GM18907 (cell line): ENCODE data around the gene BST2.
A peak's percentile ranks its signal among the peaks of the same experiment; 100 is the strongest.
"Not testable (repeated sequence)": the region's sequence is repeated elsewhere in the genome, so short reads cannot be mapped to it uniquely, and the experiment has no call there.

Experiments
- ATAC-seq: cut with Tn5 transposase; IDR thresholded peaks from one replicate; pipeline ENCODE4 v1.9.1; 2021; ENCODE audit warnings: mild to moderate bottlenecking, moderate library complexity; ENCODE audit not compliant: unreplicated experiment

The BST2 gene

DNA sequence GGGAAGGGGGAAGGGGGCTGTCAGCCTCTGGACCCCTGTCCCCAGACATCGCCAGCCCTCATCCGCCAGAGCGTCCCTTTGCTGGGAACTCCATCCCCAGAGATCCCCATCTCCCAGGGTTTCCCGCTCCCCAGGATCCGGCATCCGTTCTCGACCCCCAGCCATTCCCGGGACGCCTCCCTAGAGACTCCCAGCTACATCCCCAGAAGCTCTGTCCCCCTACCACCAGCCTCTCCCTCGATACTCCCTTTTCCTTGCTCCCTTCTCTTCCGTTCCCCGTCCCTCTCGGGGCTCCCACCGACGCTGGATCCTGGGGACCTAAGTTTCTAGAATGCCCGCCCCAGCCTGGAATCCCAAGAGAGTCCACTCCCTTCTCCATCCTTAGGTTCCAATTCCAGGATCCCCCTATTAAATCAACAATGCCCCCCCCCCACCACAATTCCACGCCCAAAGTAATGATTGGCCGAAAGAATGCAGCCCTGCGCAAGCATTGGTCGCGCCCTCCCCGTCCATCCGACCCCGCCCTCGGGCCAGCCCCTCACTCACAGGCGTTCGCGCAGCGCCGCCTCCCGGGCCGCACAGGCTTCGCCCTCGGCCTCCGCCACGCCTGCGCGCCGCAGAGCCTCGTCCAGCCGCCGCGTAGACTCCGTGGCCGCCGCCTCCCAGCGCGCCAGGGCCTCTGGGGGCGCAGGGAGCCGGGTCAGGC, 14.6 kb downstream of the BST2 start:
- peak; percentile 81 for ATAC-seq

DNA sequence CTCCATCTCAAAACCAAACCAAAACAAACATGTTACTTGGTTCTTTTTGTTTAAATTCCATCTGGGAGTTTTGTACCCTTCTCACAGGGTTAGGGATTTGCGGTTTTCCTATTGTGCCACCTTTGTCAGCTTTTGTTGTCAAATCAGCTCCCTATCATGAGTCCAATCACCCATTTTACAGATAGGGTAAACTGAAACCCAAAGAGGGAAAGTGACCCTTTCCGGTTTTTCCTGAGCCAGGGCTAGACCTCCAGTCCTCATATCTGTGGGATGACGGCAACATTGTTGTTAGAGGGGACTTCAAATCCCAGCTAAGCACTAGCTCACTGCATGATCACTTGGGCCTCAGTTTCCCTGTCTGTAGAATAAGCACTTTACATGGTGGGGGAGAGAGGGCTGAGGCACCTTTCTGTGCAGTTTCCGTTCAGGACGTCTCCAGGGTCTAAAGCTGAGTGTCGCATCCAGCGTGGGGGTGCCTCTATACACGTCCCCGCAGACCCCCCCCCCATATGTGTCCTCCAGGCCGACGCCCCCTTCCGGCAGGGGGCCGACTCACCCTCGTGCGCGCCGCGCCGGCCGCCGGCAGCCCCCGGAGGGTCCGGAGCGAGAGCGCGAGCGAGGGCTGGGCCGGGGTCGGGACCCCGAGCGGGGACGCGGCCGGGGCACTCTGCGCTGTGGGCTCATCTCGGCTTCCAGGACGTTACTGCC, 15.3 kb downstream of the BST2 start:
- no peak for ATAC-seq

DNA sequence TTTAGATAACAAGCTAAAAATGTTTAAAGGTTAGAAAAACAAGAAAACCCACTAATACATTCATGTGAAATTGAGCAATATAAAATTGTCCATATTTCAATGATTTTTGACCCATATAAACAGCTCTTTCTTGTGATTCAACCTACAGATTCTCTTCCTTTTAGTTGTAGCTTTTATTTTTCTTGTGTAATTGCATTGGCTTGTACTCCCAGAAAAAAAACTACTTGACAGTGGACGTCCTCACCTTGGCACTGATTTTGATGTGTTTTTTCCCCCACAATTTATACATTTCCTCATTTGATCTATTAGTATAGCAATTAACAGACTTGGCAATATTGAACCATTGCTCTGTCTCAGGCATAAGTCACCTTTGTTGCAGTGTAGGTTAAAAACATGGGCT, 16.1 kb downstream of the BST2 start:
- ATAC-seq = no peak

DNA sequence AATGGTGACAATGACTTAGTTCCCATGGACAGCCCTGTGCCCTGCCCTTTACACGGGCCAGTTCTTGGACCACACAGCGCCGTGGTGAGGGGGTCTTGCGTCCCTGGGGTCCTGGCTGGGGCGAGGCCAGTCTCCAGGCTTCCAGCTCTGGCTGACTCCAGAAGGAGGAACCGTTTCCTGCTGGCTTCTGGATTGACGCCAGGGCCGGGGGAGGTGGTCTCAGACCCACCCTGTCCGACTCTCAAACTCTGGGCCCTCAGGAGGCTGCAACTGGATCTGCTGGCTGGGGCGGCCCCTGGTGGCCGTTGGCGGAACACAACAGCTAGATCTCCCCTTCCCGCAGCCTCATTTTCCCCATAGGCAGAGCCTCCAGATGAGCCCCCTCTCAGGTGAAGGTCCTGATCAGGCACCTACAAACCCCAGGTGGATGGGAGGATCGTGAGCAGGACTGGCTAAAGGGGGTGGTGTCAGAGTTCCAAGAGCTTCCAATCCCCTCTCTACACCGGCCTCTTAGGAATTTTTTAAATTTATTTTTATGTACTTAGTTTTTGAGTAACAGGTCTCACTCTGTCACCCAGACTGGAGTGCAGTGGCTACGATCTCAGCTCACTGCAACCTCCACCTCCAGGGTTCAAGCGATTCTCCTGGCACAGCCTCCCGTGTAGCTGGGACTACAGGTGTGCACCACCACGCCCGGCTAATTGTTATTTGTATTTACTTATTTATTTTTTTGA, 19.4 kb downstream of the BST2 start:
- no peak for ATAC-seq

DNA sequence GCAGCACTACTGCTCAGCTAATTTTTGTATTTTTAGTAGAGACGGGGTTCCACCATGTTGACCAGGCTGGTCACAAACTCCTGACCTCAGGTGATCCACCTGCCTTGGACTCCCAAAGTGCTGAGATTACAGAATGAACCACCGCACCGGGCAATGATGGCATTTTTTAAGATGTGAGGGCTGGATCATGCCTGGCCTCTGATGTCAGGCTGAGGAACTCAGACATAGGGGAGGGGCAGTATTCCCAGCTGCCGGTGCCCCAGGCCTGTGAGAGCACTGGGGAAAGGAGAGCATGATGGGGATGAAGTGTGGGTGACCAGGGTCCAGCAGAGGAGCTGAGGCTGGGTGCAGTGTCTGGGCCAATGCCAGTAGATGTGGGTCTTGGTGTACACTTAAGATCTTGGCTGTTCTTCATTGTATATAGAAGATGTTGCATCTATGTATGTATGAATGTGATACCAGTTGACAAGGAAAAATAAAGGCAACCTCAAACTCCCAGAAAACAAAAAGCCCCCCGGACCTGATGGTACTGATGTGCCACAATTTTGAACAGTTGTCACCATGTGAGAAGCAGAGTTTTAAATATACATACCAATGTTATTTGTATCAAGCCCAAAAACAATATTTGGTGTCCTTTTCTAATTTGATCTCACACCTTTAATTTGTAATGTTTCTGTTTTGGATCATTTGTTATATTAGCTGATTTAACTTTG, 24.8 kb downstream of the BST2 start:
- no peak for ATAC-seq

DNA sequence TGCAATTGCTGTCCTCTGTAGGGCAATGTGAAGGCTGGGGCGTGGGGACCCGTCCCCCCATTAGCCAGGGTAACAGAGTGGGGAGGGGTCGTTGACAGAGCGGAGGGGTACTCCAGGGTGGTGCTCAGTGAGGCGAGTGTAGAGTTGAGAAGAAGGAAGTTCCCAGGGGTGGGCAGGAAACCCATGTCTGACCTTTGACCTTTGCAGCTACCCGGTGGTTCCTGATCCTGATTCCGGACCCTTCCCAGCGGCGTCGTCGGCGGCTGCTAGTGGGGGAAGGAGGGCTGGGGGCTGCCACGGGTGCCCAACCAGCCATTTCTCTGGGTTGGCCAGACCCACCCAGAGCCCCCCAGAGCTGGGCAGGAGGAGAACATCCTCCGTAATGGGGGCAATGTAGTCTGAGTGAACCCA, 26.2 kb downstream of the BST2 start:
- no peak for ATAC-seq

DNA sequence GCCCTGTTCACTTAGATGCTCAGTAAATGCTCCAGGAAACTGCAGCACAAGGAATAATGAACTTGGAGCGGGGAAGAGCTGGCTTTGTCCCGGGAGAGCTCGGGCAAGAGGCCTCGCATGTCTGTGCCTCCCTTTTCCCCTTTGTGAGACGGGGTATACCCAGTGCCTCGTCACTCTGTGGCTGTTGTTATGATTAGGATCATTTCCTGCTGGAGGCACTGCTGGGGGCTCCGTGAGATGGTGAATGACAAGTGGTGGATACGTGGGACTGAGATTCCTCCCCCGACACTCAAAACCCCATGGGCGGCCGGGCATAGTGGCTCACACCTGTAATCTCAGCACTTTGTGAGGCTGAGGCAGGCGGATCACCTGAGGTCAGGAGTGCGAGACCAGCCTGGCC, 27.2 kb downstream of the BST2 start:
- no peak for ATAC-seq

DNA sequence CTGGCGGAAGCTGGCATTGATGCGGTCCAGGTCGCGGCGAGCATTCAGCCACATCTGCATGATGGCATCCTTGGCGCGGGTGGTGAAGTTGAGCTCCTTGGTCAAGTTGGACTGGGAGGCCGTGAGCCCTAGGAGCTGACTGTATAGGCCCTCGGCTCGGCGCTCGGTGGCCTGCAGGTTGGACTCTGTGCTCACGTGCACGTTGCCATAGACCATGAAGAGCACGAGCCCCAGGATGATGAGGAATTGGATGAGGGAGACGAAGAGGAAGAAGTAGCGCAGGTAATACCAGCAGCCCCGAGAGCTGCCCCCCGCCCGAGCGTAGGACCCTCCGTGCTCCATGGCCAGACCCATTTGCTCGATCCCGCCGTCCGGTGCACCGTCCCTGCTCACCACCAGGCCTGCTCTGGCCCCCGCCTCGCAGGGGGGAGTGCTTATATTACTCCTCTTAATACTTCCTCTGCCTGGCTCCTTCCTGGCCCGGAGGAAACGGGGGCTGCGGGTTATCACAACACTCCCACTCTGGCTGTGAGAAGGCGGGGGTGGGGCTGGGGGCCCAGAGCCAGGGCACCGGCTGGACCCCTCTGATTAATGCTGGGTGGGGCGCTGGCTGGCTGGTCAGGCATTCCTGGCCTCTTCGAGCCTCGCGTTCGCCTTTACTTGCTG, 28.4 kb downstream of the BST2 start, which contains the start of gene PLVAP:
PLVAP (minus strand) TSS at position 408 of the 666 bp plus-strand sequence; CDS start at position 354, 54 bp downstream.
- no peak for ATAC-seq

DNA sequence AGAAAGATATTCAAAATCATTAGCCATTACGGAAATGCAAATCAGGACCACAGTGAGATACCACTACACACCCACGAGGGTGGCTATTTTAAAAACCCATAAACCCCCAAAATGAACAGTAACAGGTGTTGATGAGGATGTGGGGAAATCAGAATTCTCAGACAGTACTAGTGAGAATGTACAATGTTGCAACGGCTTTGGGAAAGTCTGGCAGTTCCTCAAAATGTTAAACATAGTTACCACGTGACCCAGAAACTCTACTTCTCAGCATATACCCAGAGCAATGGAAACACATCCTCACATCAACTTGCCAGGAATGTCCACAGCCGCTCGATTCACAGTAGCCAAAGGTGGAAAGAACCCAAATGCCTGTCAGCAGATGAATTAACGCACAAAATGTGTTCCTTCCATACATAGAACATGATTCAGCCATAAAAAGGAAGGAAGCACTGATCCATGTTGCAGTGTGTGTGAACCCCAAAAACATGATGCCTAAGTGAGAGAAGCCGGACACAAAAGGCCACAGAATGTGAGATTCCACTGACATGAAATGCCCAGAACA, 35.3 kb downstream of the BST2 start:
- peak; percentile 84 for ATAC-seq

DNA sequence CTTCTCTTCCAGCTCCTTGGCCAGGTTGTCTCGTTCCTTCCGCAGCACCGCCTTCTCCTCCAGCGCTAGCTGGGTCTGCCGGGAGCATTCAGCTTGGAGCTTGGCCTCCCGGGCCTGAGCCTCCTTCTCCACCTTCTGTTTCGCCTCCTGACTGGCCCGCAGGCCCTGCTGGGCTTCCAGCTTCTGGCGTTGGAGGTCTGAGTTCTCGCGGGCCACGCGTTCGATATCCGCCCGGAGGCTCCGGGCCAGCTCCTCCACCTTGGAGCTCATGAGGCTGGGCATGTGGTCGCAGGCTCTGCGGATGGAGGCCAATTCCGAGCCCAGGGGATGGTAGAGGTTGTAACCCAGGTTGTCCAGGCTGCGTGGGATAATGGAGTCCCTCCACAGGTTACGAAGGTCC, 40.1 kb downstream of the BST2 start:
- ATAC-seq = no peak

DNA sequence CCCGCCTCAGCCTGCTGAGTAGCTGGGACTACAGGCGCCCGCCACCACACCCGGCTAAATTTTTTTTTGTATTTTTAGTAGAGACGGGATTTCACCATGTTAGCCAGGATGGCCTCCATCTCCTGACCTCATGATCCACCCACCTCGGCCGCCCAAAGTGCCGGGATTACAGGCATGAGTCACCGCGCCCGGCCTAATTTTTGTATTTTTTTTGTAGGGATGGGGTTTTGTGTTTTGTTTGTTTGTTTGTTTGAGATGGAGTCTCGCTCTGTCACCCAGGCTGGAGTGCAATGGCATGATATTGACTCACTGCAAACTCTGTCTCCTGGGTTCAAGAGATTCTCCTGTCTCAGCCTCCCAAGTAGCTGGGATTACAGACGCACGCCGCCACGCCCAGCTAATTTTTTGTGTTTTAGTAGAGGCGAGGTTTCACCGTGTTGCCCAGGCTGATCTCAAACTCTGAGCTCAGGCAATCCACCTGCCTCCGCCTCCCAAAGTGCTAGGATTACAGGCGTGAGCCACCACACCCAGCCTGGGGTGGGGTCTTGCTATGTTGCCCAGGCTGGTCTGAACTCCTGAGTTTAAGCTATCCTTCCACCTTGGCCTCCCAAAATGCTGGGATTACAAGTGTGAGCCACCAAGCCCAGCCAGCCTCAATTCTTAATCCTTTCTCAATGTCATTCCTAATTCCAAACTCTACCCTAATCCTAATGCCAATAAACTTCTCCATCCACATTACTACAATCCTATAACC, 41.4 kb downstream of the BST2 start:
- ATAC-seq = not testable (repeated sequence)

DNA sequence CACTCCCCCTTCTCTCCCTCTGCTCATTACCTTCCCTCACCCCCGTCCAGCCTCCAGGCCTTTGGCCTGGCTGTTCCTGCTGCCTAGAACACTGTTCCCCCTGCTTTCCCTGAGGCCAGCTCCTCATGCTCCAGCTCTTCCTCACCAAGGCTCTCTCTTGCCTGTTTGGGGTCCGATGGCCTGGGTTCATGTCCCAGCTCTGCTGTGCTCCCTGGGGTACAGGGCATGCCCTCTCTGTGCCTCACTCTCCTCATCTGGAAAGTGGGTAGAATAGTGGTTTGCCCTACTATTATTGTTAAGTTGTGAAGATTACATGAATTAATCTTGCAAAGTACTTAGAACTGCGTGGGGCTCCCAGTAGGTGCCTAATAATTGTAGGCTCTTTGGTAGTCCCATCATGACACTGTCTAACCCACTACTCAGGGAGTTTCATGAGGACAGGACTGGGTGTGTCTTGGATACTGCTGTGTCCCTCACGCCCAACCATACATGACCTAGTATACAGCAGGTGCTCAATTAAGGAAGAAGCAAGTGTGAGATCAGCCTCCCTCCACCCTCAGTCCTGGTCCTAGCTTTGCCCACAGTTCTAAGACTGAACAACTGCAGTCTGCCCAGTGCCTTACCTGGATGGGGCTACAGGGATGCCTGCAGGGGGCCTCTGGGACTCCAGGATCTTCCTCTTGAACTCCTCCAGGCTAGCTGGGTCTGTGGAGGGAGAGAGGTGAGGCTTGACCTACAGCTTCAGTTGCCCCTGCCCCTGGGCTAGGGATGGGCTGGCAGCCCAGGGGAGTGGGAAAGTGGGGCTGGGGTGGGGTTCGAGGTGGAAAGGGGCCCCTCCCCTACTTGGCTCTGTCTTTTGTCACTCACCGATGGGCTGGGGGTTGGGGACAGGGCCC, 45.3 kb downstream of the BST2 start:
- no peak for ATAC-seq

DNA sequence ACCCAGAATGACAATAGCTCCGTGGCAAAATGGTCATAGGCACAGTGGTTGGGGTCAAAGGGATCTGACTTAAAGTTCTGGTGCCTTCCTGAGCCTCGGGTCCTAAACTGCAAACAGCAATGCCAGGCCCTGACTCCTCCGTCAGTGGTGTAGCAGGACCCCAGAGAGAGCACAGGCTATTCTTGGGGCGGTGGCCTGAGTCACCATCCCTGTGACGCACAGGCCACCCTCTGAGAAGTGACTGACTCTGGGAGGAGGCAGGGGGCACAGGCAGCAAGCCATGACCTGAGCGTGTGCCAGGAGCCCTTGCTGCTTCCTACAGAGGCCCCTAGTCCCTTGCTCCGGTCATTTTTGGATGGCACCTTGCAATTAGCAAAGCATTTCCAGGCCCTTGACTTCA, 47.0 kb downstream of the BST2 start:
- ATAC-seq = no peak

DNA sequence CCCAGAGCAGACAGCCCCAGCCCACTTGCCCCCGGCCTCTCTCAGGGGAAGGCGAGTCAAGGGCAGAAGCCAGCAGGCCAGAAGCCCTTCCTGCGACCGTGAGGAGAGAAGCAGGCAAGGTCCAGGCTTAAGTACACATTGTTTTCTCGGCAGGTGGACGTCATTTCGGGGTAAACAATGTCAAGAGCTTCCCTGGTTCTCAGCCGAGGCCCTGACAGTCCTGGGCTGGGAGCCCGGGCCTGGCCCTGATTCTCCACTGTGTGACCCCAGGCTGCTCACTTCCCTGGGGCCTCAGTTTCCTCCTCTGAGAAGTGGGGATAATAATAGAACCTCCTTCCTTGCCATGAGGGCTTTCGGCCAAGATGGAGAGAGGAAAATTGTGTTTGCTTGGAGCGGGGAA, 47.7 kb downstream of the BST2 start:
- ATAC-seq = no peak

DNA sequence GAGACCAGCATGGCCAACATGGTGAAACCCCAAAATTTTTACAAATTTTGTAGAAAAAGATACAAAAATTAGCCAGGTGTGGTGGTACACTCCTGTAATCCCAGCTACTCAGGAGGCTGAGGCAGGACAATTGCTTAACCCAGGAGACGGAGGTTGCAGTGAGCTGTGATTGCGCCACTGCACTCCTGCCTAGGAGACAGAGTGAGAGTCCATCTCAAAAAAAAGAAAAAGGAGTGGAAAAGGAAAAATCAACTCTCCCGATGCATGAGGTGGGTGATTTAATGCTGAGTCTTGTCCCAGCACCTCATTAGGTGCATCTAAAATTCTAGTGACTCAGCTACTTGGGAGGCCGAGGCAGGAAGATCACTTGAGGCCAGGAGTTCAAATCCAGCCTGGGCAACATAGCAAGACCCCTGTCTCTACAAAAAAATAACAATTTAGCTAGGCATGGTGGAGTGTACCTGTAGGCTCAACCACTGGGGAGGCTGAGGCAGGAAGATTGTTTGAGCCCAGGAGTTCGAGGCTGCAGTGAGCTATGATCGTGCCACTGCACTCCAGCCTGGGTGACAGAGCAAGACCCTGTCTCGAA, 48.3 kb downstream of the BST2 start:
- ATAC-seq = no peak

DNA sequence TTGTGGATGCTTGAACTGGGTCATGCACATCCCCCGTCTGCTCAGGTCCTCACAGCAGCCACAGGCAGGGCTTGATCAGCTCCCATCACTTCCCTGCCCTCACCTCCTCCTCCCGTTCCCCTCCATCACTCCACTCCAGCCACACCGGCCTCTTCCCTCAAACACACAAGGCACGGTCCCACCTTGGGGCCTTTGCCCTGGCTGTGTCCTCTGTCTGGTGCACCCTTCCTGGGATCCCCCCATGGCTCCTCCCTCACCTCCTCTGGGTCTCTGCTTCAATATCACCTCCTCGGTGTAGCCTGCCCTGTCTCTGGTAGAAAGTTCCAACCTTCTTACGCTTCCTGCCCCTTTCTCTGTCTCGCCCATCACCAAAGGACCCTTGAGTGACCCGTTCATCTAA, 52.0 kb downstream of the BST2 start:
- ATAC-seq = no peak
